Pulmonary artery endothelial cell (primary cell): Measurements from ENCODE around the gene TRMU. TPM values are rescaled to one million over a fixed set of nuclear protein-coding genes. Genes with fewer than 3 reads are reported as not detected.
"Not testable (repeated sequence)": the region's sequence is repeated elsewhere in the genome, so short reads cannot be mapped to it uniquely, and the experiment has no call there.

Experiments used
- DNase-seq: peaks from one replicate; pipeline ENCODE4 v3.0.0-alpha.2; 2011; ENCODE audit warnings: low read depth, low spot score
- total RNA-seq: library from RNA; depleted of rRNA; stranded (reverse); fragments of >200 nt; gene quantifications from 2 replicates; pipeline ENCODE4 v1.2.3, GENCODE V29; 2014

TRMU gene
- total RNA-seq, 1 donor from 2014 or later: 28.4 TPM

GRCh38 chr22:46299101-46299500 lies 36.4 kb upstream of the TRMU start:
- no peak for DNase-seq

- DNase-seq: no peak
Measured at GRCh38 chr22:46300491-46300890, 35.0 kb upstream of the TRMU start.

GRCh38 chr22:46303347-46303965 lies 32.1 kb upstream of the TRMU start:
- DNase-seq: no peak

GRCh38 chr22:46308283-46308988 lies 27.1 kb upstream of the TRMU start:
- no peak for DNase-seq

- no peak for DNase-seq
Measured at GRCh38 chr22:46309526-46310085, 25.9 kb upstream of the TRMU start.

GRCh38 chr22:46312056-46312455 lies 23.5 kb upstream of the TRMU start:
- no peak for DNase-seq

- not testable (repeated sequence) for DNase-seq
Measured at GRCh38 chr22:46312848-46313247, 22.7 kb upstream of the TRMU start.

- DNase-seq: no peak
Measured at GRCh38 chr22:46315976-46316375, 19.5 kb upstream of the TRMU start.

- no peak for DNase-seq
Measured at GRCh38 chr22:46317646-46318045, 17.9 kb upstream of the TRMU start.

- no peak for DNase-seq
Measured at GRCh38 chr22:46318576-46318975, 16.9 kb upstream of the TRMU start.

GRCh38 chr22:46319319-46319718 lies 16.2 kb upstream of the TRMU start:
- DNase-seq: no peak

- no peak for DNase-seq
Measured at GRCh38 chr22:46320166-46320710, 15.3 kb upstream of the TRMU start.

- no peak for DNase-seq
Measured at GRCh38 chr22:46320716-46321386, 14.7 kb upstream of the TRMU start.

- no peak for DNase-seq
Measured at GRCh38 chr22:46322711-46323110, 12.8 kb upstream of the TRMU start.

GRCh38 chr22:46323162-46323561 lies 12.4 kb upstream of the TRMU start:
- DNase-seq: no peak

- no peak for DNase-seq
Measured at GRCh38 chr22:46326066-46326680, 9.3 kb upstream of the TRMU start.

GRCh38 chr22:46327691-46328465 lies 7.6 kb upstream of the TRMU start:
- DNase-seq: no peak

GRCh38 chr22:46328797-46329196 lies 6.7 kb upstream of the TRMU start:
- no peak for DNase-seq

- no peak for DNase-seq
Measured at GRCh38 chr22:46329616-46330015, 5.9 kb upstream of the TRMU start.

GRCh38 chr22:46330426-46330825 lies 5.1 kb upstream of the TRMU start:
- no peak for DNase-seq

GRCh38 chr22:46331496-46331895 lies 4.0 kb upstream of the TRMU start:
- no peak for DNase-seq
